BE2C (cell line): ENCODE data around the gene TBX5.

Experiments used
- DNase-seq: peaks from one replicate; pipeline ENCODE4 v3.0.0-alpha.2; 2020
- H3K27me3 ChIP-seq: fragments of 250-450 bp; sonication (Bioruptor Pico); 2 replicates; pipeline ENCODE4 v1.5.1; 2020; ENCODE audit warnings: mild to moderate bottlenecking
- H3K36me3 ChIP-seq: fragments of 250-450 bp; sonication (Bioruptor Pico); 2 replicates; pipeline ENCODE4 v1.5.1; 2020; ENCODE audit warnings: mild to moderate bottlenecking
- H3K4me1 ChIP-seq: fragments of 250-450 bp; sonication (Bioruptor Pico); 2 replicates; pipeline ENCODE4 v1.5.1; 2020
- H3K4me3 ChIP-seq: 2 replicates; pipeline ENCODE4 v1.5.1; 2011; ENCODE audit warnings: low read depth, low read length
- H3K9me3 ChIP-seq: fragments of 250-450 bp; sonication (Bioruptor Pico); 2 replicates; pipeline ENCODE4 v1.5.1; 2020
- CTCF ChIP-seq: IDR thresholded peaks from 2 replicates; pipeline ENCODE4 v1.5.1; 2012; ENCODE audit warnings: mild to moderate bottlenecking, low read depth, low read length

TBX5 gene

GRCh38 chr12:114400925-114401324 lies 5.0 kb downstream of the TBX5 start:
- TF ChIP-seq CTCF, result no peak
- no peak for DNase-seq
- no peaks in the 10 kb centered on the region for H3K9me3 ChIP-seq
- H3K4me1 ChIP-seq, result no peaks in the 10 kb centered on the region
- no peak overlapping the region for H3K4me3 ChIP-seq
- peaks cover 100% of the 10 kb centered on the region for H3K27me3 ChIP-seq
- H3K36me3 ChIP-seq, result no peaks in the 10 kb centered on the region

- peaks cover 100% of the 10 kb centered on the region for H3K27me3 ChIP-seq
- H3K36me3 ChIP-seq, result no peaks in the 10 kb centered on the region
- no peak overlapping the region for H3K4me3 ChIP-seq
- no peak for DNase-seq
- TF ChIP-seq CTCF, result no peak
- no peaks in the 10 kb centered on the region for H3K4me1 ChIP-seq
- H3K9me3 ChIP-seq, result no peaks in the 10 kb centered on the region
Observed at GRCh38 chr12:114400361-114400811, 5.6 kb downstream of the TBX5 start.

- Histone ChIP-seq H3K27me3 (peaks cover 100% of the 10 kb centered on the region), H3K4me3 (no peak overlapping the region), H3K4me1 (no peaks in the 10 kb centered on the region), H3K36me3 (no peaks in the 10 kb centered on the region), H3K9me3 (no peaks in the 10 kb centered on the region)
- no peak for DNase-seq
- TF ChIP-seq CTCF, result no peak
Observed at GRCh38 chr12:114399664-114400211, 6.2 kb downstream of the TBX5 start.

- no peaks in the 10 kb centered on the region for H3K4me1 ChIP-seq
- H3K36me3 ChIP-seq, result no peaks in the 10 kb centered on the region
- no peak overlapping the region for H3K4me3 ChIP-seq
- DNase-seq, result no peak
- H3K27me3 ChIP-seq, result peaks cover 100% of the 10 kb centered on the region
- H3K9me3 ChIP-seq, result no peaks in the 10 kb centered on the region
- no peak for TF ChIP-seq CTCF
Observed at GRCh38 chr12:114397978-114398881, 7.7 kb downstream of the TBX5 start.

GRCh38 chr12:114396869-114397719 lies 8.8 kb downstream of the TBX5 start:
- H3K4me3 ChIP-seq, result no peak overlapping the region
- H3K4me1 ChIP-seq, result no peaks in the 10 kb centered on the region
- no peak for DNase-seq
- TF ChIP-seq CTCF, result no peak
- H3K9me3 ChIP-seq, result no peaks in the 10 kb centered on the region
- H3K27me3 ChIP-seq, result peaks cover 100% of the 10 kb centered on the region
- no peaks in the 10 kb centered on the region for H3K36me3 ChIP-seq
